ENCODE data around the gene UGT1A6. TPM values are rescaled to one million over a fixed set of nuclear protein-coding genes. Genes with fewer than 3 reads are reported as not detected.

Gene UGT1A6
- total RNA-seq, 1 donor from 2014 or later = not detected

DNA sequence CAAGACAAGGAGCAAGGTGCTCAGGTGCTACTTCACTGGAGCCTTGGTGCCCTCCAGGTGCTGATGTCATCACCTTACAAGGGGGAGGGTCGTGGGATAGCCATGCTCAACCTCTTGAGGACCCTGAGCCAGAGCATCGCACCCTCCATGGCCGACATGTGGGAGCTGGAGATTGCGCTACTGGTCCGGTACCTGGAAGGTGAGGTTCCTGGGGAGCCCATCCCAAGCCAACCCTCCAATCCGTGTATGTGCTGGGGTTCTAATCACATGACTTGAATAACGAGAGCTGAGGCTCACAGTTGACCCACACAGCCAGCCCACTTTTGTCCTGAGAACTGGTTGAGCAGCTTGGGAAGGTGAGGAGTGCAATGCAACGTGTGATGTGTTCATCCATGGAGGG is 111.3 kb downstream of the UGT1A6 start:
- TF ChIP-seq, protein P1, sequence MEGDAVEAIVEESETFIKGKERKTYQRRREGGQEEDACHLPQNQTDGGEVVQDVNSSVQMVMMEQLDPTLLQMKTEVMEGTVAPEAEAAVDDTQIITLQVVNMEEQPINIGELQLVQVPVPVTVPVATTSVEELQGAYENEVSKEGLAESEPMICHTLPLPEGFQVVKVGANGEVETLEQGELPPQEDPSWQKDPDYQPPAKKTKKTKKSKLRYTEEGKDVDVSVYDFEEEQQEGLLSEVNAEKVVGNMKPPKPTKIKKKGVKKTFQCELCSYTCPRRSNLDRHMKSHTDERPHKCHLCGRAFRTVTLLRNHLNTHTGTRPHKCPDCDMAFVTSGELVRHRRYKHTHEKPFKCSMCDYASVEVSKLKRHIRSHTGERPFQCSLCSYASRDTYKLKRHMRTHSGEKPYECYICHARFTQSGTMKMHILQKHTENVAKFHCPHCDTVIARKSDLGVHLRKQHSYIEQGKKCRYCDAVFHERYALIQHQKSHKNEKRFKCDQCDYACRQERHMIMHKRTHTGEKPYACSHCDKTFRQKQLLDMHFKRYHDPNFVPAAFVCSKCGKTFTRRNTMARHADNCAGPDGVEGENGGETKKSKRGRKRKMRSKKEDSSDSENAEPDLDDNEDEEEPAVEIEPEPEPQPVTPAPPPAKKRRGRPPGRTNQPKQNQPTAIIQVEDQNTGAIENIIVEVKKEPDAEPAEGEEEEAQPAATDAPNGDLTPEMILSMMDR (IDR thresholded peaks at IDR 0.05; ENCODE audit: borderline replicate concordance) = no peak
- Histone ChIP-seq H3K36me3 (no peaks in the 10 kb centered on the region), H3K27ac (replicated peaks) (no peak overlapping the region), H3K27me3 (ENCODE audit: low read depth) (peaks cover 59% of the 10 kb centered on the region), H3K4me1 (no peaks in the 10 kb centered on the region), H3K9me3 (replicated peaks) (no peaks in the 10 kb centered on the region), H3K4me3 (no peak overlapping the region)
- intact Hi-C loops (cut with micrococcal nuclease) = no loop called here
- DNase-seq = no peak

DNA sequence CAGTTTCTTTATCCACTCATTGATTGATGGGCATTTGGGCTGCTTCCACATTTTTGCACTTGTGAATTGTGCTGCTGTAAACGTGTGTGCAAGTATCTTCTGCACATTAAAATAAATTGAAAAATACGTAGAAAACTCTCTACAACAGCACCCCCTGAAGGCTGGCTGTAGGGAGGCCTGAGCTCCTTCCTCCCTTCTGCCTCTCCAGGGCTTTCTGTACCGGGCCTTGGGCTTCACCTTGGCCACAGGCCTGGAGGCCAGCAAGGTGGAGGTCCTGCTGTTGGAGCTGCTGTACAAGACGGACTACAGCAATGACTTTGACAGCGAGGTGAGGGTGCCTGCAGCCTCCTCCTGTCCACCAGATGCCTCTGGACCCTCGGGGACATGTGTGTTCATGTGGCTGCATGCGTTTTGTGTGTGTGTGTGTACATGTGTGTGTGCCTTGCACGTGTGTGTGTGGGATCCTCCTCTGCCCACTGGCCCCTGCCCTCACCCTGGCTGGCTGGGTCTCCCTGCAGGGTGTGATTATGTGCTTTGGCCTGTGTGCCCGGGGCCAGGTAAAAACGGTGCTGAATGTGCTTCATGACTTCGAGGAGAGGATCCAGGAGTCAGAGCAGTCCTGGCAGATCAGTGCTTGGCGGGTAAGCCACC is 114.7 kb downstream of the UGT1A6 start:
- Histone ChIP-seq H3K27me3 (ENCODE audit: low read depth) (peaks cover 77% of the 10 kb centered on the region), H3K9me3 (replicated peaks) (no peaks in the 10 kb centered on the region), H3K36me3 (no peaks in the 10 kb centered on the region), H3K4me1 (no peaks in the 10 kb centered on the region), H3K27ac (replicated peaks) (no peak overlapping the region), H3K4me3 (no peak overlapping the region)
- no peak for DNase-seq
- intact Hi-C loops (cut with micrococcal nuclease) = no loop called here
- TF ChIP-seq, protein P1 (IDR thresholded peaks at IDR 0.05; ENCODE audit: borderline replicate concordance) = no peak

DNA sequence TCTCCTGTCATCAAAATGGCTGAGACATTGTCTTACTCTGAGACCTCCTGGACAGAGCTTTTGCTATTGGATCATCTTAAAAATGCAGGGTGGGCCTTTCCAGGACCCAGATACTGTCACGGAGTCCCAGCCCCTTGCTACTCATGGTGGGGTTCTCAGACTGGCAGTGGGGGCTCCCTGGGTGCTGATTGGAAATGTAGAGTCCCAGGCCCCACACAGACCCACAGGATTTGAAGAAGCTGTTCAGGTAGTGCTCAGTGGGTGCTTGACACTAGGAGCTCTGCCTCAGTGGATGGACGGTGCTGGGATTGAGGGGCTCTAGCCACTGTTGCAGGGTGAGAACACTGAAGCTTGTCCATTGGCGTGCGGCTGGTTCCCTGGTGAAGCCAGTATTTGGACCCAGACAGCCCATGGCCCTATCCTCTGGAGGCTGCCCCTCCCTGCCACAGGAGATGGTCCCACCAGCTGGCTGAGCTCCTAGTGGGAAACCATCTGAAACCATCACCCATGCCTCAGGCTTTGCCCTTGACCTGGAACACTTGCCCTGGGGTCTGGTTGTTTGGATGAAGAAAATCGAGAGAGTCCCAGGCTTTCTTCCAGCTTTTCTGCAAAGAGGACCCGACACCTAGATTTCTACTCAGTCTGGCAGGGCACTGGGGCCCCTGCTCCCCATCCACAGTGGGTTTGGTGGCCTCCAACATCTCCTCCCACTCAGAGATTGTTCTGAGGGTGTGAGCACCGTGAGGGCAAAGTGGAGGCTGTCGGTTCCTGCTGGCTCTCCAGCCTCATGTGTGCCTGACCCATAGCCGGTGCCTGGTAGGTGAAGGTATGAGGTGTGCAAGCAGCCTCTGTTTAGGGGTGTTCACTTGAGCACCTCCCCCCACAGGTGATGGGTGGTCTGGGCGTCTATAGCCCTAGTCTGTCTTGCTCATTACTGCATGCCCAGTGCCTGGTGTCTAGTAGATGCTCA is 115.6 kb downstream of the UGT1A6 start:
- no peak overlapping the region for H3K4me3 ChIP-seq
- H3K36me3 ChIP-seq = no peaks in the 10 kb centered on the region
- no peaks in the 10 kb centered on the region for H3K4me1 ChIP-seq
- no peaks in the 10 kb centered on the region for H3K9me3 ChIP-seq (replicated peaks)
- intact Hi-C loops (cut with micrococcal nuclease) = no loop called here
- DNase-seq = no peak
- TF ChIP-seq, protein P1 (IDR thresholded peaks at IDR 0.05; ENCODE audit: borderline replicate concordance) = no peak
- H3K27ac ChIP-seq (replicated peaks) = no peak overlapping the region
- peaks cover 69% of the 10 kb centered on the region for H3K27me3 ChIP-seq (ENCODE audit: low read depth)

DNA sequence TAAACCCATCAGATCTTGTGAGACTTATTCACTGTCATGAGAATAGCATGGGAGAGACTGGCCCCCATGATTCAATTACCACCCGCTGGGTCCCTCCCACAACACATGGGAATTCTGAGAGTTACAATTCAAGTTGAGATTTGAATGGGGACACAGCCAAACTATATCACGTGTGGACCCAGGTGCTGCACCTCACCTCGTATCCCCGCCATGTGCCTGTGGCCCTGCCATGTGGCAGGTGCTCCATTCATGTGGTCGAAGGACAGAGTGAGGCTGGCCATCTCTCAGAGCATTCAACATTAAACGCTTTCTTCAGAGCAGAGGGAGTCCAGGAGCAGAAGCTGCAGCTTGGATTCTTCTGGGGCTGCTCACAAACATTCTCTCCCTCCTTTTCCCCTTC is 117.7 kb downstream of the UGT1A6 start:
- peaks cover 51% of the 10 kb centered on the region for H3K27me3 ChIP-seq (ENCODE audit: low read depth)
- TF ChIP-seq, protein P1 (IDR thresholded peaks at IDR 0.05; ENCODE audit: borderline replicate concordance) = no peak
- intact Hi-C loops (cut with micrococcal nuclease) = no loop called here
- peaks cover 3% of the 10 kb centered on the region for H3K9me3 ChIP-seq (replicated peaks)
- no peak overlapping the region for H3K27ac ChIP-seq (replicated peaks)
- DNase-seq = no peak
- H3K4me1 ChIP-seq = no peaks in the 10 kb centered on the region
- H3K36me3 ChIP-seq = no peaks in the 10 kb centered on the region
- no peak overlapping the region for H3K4me3 ChIP-seq

DNA sequence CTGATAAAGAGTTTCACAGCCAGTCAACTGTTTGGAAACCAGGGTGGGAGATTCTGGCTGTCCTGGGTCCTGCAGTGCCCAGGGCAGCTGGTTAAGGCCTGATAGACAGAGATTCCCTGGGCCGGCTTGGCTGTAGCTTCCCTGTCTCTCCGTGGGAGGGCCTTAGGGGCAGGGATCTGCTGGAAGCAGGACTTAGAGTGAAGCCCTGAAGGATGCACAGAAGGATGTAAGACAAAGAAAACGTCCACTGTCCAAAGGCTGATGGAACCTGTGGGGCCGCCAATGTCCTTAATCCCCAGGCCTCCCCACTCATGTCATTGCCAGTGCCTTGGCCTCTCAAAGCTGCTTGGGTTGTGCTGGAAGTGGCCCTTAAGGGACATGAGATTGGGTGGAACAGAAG is 118.4 kb downstream of the UGT1A6 start:
- no peaks in the 10 kb centered on the region for H3K4me1 ChIP-seq
- H3K27me3 ChIP-seq (ENCODE audit: low read depth) = peaks cover 51% of the 10 kb centered on the region
- H3K27ac ChIP-seq (replicated peaks) = no peak overlapping the region
- peaks cover 6% of the 10 kb centered on the region for H3K9me3 ChIP-seq (replicated peaks)
- intact Hi-C loops (cut with micrococcal nuclease) = no loop called here
- TF ChIP-seq, protein P1 (IDR thresholded peaks at IDR 0.05; ENCODE audit: borderline replicate concordance) = no peak
- no peak for DNase-seq
- no peaks in the 10 kb centered on the region for H3K36me3 ChIP-seq
- no peak overlapping the region for H3K4me3 ChIP-seq
